HEK293T (cell line): Measurements from ENCODE around the gene ZIC4.

Source experiments
- BHLHE40 ChIP-seq: fragments of 450-650 bp; IDR thresholded peaks from 2 replicates; pipeline ENCODE4 v1.6.1; 2016; ENCODE audit warnings: mild to moderate bottlenecking, moderate library complexity, borderline replicate concordance
- CTBP1 ChIP-seq: fragments of 450-650 bp; IDR thresholded peaks from 2 replicates; pipeline ENCODE4 v1.6.1; 2016; ENCODE audit warnings: borderline replicate concordance
- FOXK2 ChIP-seq: fragments of 450-650 bp; IDR thresholded peaks from 2 replicates; pipeline ENCODE4 v1.6.1; 2016; ENCODE audit warnings: mild to moderate bottlenecking
- FOXM1 ChIP-seq: fragments of 450-650 bp; IDR thresholded peaks from 2 replicates; pipeline ENCODE4 v1.6.1; 2017; ENCODE audit warnings: mild to moderate bottlenecking, borderline replicate concordance
- NFRKB ChIP-seq: fragments of 450-650 bp; IDR thresholded peaks from 2 replicates; pipeline ENCODE4 v1.6.1; 2016; ENCODE audit warnings: mild to moderate bottlenecking, moderate library complexity
- SUZ12 ChIP-seq: fragments of 450-650 bp; IDR thresholded peaks from 2 replicates; pipeline ENCODE4 v1.6.1; 2016; ENCODE audit warnings: mild to moderate bottlenecking

GRCh38 chr3:147426931-147427330 lies 20.6 kb upstream of the ZIC4 start:
- no peak for TF ChIP-seq NFRKB
- TF ChIP-seq SUZ12: no peak
- no peak for TF ChIP-seq FOXK2
- TF ChIP-seq FOXM1: no peak
- TF ChIP-seq CTBP1: no peak
- TF ChIP-seq BHLHE40: no peak
